ENCODE data around the gene EPHA6.

The EPHA6 gene

GRCh38 chr3:97277708-97278107 is 463.3 kb downstream of the EPHA6 start:
- no peak for DNase-seq (ENCODE audit: low read depth)

DNA sequence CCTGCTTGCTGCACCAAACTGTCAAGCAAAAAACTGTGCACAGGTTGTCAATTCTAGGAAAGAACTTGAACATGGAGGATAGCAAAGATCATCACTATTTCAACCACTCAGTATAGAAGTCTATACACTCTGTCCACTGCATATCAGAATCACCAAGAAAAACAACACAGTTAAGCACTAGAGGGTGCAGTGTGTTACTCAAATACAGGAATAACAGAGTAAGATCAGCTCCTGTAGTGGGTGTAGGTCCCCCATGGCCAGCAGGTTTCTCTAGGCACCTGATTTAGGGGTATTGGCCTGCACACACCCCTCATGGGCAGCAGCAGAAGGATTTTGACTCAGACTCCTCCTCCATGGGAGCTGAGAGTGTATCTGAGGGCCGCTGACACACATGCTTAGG is 464.1 kb downstream of the EPHA6 start:
- DNase-seq (ENCODE audit: low read depth): no peak

DNA sequence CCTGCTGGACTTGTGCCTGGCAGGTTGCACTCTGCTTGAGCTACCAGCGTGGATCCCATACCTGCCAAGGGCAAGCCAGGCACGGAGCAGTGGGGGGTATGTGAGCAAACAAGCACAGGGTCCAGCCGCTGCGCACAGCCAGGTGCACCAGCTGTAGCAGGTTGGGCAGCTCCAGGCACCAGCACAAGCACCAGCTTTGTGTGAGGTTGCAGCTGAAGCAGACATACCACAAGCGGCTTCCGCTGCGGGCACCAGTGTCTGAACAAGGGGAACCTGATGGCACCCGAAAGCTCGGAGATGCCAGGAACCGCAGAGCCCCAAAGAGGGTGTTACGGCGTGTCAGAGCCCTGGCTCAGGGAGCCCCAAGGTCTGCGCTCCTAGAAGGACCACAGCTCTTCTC is 477.5 kb downstream of the EPHA6 start:
- DNase-seq (ENCODE audit: low read depth): no peak

- DNase-seq (ENCODE audit: low read depth): no peak
Observed at GRCh38 chr3:97293596-97294131, 479.3 kb downstream of the EPHA6 start.

DNA sequence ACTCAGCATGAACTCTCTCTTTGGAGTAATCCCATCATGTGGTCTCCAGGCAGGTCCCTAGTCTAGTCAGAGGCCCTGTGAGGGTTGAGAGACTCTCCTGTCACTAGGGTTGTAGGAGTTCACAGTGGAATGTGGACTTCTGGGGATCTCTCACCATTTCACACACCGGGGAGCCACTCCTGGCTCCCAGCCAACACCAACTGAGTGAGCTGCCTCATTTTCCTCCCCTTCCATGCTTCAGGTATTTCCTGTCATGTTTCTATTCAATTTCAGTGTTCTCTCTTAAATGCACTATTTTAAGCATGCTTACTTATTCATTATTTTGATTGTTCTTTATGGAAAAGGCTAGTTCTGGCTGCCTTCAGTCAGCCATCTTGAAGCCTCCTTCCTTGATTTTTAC is 482.6 kb downstream of the EPHA6 start:
- no peak for DNase-seq (ENCODE audit: low read depth)

DNA sequence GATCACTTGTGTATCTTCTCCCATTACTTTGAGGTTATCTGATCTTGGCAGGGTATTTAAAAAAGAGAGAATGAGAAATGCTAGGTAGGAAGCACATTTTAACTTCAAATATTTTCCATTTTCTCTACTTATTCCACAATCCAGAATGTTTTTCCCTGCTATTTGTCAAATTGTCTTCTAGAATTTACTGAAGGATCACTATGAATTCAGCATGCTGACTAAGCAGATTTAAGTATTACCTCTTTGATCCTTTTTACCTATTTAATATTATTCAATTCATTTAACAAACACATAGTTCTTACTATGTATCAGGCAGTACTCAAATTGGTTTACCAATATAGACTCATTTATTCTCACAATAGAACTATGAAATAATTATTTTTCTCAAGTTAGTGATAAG is 486.7 kb downstream of the EPHA6 start:
- no peak for DNase-seq (ENCODE audit: low read depth)

- no peak for DNase-seq (ENCODE audit: low read depth)
Observed at GRCh38 chr3:97306226-97306625, 491.8 kb downstream of the EPHA6 start.

DNA sequence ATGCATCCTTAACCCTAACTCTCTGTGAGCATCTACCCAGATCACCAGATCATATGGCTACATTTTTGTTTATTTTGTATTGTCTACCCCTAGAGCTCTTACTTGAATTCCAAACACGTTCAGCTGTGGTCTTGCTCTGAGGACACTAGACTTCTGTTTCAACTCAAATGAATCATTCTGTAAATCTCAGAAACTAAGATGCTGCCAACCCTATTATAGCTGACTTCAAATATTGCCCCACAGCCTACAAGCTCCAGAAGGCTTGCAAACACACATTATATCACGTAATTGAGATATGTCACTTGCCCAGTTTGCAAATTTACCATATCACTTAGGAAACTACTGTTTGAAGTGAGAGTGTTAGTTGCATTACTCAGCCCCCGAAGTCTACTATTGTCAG is 524.0 kb downstream of the EPHA6 start:
- no peak for DNase-seq (ENCODE audit: low read depth)

GRCh38 chr3:97340940-97341339 is 526.5 kb downstream of the EPHA6 start:
- no peak for DNase-seq (ENCODE audit: low read depth)

DNA sequence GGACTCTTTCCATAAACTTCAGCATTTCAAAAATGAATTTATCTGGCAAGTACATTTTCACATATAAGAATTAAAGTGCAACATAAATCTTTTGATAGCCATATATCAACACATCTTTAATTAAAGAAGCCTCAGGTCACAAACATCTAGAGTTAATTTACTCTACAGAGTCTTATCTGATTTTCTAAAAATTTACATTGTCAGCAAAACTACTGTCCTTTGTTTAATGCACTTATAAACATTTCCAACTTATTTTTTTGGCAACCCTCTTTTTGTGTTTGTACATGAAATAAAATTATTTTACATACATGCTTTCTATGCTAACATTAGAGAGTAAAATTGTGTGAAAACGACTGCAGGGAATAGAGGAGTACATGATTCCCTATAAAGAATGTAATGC is 533.4 kb downstream of the EPHA6 start:
- no peak for DNase-seq (ENCODE audit: low read depth)

DNA sequence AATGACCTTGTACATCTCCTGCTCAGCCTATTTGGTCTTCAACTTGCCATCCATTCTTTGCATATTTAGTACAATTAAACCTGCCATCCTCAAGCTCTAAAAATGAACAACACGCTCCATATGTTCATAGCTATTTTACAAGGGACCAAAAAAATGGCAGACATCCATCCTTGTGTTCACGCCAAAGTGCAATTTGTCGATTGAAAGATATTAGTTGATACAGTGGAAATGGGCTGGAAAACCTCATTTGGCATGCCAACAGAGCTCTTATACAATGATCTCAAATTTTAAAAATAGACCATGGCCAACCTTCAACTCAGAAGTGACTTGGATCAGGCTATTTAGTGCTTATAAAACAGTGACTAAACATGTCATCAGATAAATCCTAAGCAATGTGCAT is 536.6 kb downstream of the EPHA6 start:
- no peak for DNase-seq (ENCODE audit: low read depth)

- no peak for DNase-seq (ENCODE audit: low read depth)
Observed at GRCh38 chr3:97353176-97353575, 538.8 kb downstream of the EPHA6 start.

DNA sequence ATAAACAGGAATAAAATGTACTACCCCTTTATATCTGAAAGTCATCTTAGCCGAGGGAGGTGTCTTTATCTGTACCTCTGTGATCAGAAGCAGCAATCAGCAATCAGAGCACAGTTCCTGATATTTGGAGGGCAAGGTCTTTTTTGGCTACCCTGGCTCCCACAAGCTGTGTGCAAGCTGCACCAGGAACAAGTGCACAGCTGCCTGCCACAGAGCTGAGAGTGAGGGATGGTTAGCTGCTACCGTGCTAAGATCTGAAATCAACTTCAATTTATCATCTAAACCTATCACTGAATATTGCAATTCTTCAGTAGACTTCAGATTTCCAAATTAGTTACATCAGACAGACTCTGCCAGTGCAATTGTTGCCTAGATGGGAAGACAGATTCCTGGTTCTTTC is 545.6 kb downstream of the EPHA6 start:
- DNase-seq (ENCODE audit: low read depth): no peak

DNA sequence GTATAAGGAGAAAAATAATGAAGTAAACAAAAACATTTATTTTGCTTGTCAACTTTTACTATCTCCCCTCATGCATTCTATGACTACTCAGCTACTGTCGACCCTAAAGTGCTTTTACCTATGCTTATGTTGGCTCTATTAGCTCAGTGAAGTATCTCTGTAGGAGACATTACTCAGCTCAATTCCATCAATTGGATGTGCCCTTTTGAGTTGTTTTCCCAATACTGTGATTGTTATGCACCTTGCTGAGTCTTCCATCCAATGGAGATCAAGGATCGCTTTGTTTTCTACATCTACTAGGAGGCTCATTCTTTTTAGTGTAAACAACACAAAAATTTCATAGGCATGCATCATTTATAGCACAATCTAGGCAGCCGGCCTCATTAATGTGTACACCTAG is 546.4 kb downstream of the EPHA6 start:
- DNase-seq (ENCODE audit: low read depth): no peak

- no peak for DNase-seq (ENCODE audit: low read depth)
Observed at GRCh38 chr3:97384583-97384982, 570.2 kb downstream of the EPHA6 start.

- no peak for DNase-seq (ENCODE audit: low read depth)
Observed at GRCh38 chr3:97388774-97389173, 574.4 kb downstream of the EPHA6 start.

DNA sequence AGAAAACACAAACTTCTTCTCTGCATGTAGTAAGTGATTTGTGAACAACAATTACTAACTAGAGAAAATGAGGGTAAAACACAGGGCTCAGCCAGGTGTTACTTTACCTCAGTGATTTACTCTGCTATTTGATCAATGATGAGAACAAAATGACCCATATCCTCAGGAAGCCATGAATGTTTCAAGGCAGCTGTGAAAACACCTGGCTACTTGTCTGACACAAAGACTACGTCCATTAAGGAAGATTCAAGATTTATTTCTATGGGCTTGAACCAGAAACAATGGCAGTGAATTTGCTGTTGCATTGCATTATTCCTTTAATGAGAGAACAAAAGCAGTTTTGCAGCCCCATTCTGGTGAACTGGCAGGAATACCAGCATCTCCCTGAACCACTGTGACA is 575.5 kb downstream of the EPHA6 start:
- no peak for DNase-seq (ENCODE audit: low read depth)

DNA sequence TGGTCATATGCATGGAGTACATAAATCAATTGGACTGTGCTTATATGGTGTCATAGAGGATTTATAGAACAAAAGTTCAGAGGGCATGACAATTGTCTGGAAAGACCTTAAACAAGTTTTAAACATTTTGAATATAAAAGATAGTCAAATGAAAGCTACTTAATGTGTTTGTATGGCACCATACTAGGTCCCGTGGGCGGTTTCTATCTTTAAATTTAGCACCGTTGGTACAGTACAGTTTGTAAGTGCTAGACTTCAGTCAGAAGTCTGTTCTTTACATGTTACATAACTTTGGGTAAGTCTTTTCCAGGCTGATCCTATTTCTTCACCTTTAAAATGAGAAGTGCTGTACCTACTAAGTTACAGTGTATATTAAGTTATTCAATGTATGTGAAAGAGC is 576.8 kb downstream of the EPHA6 start:
- DNase-seq (ENCODE audit: low read depth): no peak

GRCh38 chr3:97409612-97410011 is 595.2 kb downstream of the EPHA6 start:
- no peak for DNase-seq (ENCODE audit: low read depth)

- DNase-seq (ENCODE audit: low read depth): no peak
Observed at GRCh38 chr3:97421565-97421964, 607.2 kb downstream of the EPHA6 start.

DNA sequence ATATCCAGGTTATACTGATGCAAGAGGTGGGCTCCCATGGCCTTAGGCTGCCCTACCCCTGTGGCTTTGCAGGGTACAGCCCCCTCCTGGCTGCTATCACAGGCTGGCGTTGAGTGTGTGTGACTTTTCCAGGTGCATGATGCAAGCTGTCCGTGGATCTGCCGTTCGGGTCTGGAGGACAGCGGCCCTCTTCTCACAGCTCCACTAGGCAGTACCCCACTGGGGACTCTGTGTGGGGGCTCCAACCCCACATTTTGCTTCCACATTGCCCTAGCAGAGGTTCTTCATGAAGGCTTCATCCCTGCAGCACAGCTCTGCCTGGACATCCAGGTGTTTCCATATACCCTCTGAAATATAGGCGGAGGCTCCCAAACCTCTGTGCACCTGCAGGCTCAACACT is 610.6 kb downstream of the EPHA6 start:
- no peak for DNase-seq (ENCODE audit: low read depth)

DNA sequence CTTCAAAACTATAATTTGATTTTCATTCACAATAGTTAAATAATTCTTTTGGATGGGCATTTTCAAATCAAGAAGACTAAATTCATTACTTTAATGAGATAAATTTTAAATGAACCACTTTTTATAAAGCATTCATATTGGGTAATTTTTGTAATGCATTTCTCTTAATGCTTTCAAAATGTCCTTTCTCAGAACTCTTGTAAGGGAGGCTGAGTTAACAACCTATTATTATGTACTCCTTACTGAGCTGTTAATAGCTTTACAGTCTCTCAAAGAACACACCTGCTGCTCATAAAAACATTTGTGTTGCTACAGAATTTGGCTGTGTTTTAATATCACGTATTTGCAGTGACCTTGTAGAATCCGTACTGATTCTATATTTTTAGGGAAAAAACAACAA is 616.2 kb downstream of the EPHA6 start:
- no peak for DNase-seq (ENCODE audit: low read depth)

- DNase-seq (ENCODE audit: low read depth): no peak
Observed at GRCh38 chr3:97432914-97433313, 618.5 kb downstream of the EPHA6 start.

- no peak for DNase-seq (ENCODE audit: low read depth)
Observed at GRCh38 chr3:97438131-97438530, 623.7 kb downstream of the EPHA6 start.

DNA sequence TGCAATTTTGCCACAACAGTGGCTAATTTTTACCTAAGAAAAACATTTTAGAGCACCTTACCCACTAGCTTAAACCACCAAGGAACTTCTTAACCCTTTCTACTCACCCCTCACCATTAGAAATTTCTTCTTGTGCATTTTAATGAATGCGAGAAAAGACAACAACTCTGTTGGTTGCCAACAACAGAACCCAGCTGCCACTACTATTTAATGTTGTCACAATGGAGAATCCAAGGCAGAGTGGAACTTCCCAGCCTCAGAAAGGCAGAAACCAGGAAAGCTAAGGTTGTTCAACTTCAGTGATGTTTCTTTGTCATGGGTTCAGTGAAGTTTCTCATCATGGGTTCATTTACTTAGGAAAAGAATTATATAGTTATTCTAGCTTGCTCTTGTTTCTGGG is 625.0 kb downstream of the EPHA6 start:
- DNase-seq (ENCODE audit: low read depth): no peak

All from activated T-cell treated with anti-CD3 and anti-CD28 coated beads for 24 hours (primary cell).